GM18498 (cell line): ENCODE data around the gene KMT2A.
"Not testable (repeated sequence)": the region's sequence is repeated elsewhere in the genome, so short reads cannot be mapped to it uniquely, and the experiment has no call there.

Experiments
- ATAC-seq: cut with Tn5 transposase; IDR thresholded peaks from one replicate; pipeline ENCODE4 v1.9.1; 2021; ENCODE audit warnings: mild to moderate bottlenecking, moderate library complexity; ENCODE audit not compliant: unreplicated experiment

KMT2A gene

DNA sequence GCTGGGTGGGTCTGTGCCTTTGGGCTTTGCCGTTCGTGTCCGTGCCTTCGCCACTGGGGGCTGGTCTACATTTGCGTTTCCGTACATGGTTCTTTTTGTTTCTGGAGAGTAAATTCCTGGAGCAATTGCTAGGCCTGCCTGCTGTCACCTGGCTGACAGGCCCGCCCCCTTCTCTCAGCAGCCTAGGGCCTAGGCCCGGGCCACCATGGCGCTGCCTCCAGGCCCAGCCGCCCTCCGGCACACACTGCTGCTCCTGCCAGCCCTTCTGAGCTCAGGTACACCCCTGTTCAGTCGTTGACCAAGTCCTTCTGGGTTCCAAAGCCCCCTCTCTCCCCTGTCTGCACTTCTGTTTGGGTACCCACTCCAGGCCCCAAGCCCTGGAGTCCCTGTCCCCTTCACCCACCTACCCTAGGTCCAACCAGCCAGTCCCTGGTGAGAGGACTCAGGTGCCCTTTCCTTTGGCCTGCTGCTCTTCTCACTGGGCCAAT is 95.3 kb downstream of the KMT2A start:
- ATAC-seq: no peak

DNA sequence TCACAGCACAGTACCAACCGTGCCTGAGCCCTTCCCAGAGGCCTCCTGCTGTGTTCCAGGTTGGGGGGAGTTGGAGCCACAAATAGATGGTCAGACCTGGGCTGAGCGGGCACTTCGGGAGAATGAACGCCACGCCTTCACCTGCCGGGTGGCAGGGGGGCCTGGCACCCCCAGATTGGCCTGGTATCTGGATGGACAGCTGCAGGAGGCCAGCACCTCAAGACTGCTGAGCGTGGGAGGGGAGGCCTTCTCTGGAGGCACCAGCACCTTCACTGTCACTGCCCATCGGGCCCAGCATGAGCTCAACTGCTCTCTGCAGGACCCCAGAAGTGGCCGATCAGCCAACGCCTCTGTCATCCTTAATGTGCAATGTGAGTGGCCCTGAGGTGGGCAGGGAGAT is 95.8 kb downstream of the KMT2A start:
- ATAC-seq: no peak

DNA sequence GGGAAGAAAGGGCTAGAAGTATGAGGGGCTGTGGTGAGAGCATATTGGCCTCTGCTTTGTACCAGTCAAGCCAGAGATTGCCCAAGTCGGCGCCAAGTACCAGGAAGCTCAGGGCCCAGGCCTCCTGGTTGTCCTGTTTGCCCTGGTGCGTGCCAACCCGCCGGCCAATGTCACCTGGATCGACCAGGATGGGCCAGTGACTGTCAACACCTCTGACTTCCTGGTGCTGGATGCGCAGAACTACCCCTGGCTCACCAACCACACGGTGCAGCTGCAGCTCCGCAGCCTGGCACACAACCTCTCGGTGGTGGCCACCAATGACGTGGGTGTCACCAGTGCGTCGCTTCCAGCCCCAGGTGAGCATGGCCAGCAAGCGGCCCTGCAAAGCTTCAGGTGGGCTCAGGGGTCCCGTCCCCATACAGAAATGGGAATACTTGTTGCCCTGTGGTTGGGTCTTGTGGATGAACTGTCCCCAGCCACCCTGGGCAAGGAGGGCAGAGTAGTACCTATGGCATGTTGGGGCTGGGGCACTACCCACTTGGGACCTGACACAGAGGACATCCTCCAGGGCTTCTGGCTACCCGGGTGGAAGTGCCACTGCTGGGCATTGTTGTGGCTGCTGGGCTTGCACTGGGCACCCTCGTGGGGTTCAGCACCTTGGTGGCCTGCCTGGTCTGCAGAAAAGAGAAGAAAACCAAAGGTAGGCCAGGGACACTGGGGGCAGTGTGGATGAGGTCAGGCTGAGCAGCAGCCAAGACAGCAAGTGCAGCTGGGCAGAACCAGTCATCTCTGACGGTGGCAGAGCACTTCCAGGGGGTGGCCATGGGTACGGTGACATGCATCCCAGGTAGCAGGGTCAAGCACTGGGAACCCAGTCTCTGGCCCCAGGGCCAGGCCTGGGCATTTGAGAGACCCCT is 96.8 kb downstream of the KMT2A start:
- ATAC-seq: no peak

DNA sequence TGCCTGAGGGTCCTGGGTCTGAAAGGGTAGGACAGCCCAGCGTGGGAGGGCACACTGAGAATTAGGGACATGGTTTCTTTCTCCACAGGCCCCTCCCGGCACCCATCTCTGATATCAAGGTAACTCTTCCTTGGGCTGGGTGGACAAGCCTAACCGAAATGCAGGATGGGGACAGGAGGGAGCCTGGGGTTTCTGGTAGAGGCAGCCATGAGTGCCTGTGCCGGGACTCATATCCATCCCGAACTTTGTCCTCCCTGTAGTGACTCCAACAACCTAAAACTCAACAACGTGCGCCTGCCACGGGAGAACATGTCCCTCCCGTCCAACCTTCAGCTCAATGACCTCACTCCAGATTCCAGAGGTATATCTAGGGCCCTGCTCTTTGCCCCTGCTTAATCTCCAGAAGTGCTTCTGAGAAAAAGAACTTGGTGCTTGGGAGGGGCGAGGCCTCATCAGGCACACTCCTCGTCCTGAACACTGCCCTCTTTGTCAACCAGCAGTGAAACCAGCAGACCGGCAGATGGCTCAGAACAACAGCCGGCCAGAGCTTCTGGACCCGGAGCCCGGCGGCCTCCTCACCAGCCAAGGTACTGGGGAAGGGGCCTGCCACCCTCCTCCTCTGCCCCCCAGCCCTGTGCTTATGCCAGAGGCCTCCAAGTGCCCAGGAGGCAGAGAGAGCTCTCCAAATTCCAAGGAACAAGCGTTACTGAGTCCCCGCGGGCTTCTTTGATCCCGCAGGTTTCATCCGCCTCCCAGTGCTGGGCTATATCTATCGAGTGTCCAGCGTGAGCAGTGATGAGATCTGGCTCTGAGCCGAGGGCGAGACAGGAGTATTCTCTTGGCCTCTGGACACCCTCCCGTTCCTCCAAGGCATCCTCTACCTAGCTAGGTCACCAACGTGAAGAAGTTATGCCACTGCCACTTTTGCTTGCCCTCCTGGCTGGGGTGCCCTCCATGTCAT is 97.8 kb downstream of the KMT2A start:
- ATAC-seq: no peak

DNA sequence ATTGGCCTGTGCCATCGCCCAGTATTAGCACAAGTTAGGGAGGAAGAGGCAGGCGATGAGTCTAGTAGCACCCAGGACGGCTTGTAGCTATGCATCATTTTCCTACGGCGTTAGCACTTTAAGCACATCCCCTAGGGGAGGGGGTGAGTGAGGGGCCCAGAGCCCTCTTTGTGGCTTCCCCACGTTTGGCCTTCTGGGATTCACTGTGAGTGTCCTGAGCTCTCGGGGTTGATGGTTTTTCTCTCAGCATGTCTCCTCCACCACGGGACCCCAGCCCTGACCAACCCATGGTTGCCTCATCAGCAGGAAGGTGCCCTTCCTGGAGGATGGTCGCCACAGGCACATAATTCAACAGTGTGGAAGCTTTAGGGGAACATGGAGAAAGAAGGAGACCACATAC is 99.0 kb downstream of the KMT2A start:
- no peak for ATAC-seq

DNA sequence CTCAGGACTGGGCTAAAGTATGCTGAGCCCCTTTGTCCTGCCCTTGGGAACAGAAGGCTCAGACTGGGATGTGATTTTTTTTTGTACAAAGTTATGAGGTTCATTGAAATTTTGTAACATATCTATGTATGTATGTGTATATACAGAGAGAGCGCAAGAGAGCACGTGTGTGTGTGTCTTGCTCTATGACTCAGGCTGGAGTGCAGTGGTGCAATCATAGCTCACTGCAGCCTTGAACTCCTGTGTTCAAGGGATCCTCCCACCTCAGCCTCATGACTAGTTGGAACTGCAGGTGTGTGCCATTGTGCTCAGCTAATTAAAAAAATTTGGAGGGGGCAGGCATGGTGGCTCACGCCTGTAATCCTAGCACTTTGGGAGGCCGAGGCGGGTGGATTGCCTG is 100.4 kb downstream of the KMT2A start:
- ATAC-seq: no peak

DNA sequence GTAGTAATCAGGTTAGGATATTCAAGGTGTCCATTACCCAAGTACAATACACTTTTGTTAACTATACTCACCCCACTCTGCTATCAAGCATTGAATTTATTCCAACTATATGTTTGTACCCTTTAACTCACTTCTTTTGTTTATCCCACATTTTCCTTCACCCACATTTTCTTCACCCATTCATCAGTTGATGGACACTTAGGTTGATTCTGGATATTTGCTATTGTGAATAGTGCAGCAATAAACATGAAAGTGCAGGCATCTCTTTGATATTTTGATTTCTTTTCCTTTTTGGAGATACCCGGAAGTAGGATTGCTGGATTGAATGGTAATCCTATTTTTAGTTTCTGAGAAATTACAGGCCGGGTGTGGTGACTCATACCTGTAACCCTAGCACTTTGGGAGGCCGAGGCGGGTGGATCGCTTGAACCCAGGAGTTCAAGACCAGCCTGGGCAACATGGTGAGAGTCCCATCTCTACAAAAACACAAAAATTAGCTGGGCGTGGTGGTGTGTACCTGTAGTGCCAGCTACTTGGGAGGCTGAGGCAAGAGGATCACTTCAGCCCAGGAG is 101.2 kb downstream of the KMT2A start:
- ATAC-seq: no peak

DNA sequence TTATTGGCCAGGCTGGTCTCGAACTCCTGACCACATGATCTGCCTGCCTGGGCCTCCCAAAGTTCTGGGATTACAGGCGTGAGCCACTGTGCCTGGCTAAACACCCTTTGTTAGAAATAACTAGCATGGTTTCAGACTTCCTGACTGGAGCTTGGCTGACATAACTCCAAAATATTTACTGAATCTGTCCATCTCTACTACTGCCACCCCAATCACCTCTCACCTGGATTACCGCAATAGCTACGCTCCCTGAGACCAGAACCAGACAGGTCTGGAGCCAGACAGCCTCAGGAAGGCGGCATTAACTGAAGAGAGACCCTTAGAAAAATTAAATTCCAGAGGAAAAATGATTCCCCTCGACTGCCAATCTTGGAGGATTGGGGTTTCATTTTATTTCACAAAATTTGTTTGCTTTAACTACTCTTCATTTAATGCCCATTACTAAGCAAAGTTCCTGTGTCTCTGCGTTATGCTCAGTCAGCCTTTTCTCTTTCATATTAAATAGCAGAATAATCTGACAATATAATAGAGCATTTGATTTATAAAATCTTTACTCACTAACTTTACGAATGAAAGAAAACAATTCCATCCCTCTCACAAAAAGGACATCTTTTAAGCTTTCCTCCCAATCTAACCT is 107.8 kb downstream of the KMT2A start:
- no peak for ATAC-seq

DNA sequence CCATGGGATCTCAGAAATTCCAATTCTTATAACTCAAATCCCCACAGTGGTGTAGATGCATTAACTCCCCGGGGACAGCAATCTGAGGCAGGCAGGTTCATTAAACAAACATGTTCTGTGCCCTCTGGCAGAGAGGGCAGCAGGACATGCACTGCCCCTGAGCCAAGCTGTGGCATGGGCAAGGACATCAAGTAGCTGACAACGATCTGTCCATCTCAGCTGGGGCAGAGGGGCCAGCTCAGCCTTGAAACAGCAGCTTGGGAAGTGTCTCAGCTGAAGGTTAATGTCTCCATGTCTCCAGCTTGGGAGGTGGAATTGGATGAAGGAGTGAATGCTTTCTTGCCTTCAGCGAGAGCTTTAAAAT is 108.3 kb downstream of the KMT2A start:
- no peak for ATAC-seq

DNA sequence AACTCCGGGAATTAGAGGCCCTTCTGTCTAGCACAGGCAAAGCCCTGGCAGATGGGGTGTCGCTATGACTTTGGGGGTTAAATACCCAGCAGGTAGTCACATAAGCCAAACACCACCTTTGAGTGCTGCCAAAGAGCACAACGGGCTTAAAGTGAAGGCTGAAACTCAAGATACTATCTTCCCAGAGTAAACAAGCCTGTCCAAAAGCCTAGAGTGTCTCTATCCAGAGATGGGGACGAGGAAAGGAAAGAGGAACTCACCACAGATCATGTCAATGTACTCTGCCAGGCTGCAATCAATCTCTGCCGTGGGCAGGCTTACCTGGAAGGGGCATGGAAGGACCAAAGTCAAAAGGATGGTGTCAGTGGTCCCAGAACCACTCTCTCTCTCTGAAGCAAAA is 109.2 kb downstream of the KMT2A start:
- no peak for ATAC-seq

DNA sequence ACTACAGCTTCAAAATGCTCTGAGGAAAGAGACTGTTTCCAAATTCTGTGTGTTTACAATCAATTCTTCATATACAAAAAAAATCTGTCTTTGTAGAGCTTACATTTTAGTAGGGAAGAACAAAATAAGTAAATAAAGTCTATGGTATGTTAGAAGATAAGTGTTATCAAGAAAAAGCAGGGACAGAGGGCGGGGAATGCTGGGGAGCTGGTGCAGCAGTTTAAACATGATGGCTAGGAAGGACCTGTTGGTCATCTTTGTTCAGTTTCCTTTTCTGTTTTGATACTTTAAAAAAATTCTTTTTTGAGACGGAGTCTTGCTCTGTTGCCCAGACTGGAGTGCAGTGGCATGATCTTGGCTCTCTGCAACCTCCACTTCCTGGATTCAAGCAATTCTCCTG is 110.8 kb downstream of the KMT2A start:
- ATAC-seq: no peak

DNA sequence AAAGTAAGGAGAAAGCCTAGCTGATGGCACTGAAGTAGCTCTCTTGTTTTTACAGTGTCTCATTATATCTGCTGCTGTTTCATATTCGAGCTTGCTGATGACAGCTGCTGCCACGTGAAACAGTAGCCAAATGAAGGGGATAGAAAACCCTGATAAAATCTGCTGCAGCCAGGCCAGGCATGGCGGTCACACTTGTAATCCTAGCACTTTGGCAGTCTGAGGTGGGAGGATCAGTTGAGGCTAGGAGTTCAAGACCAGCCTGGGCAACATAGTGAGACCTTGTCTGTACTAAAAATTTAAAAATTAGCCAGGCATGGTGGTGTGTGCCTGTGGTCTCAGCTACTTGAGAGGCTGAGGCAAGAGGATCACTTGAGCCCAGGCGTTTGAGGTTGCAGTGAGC is 116.0 kb downstream of the KMT2A start:
- ATAC-seq: no peak

DNA sequence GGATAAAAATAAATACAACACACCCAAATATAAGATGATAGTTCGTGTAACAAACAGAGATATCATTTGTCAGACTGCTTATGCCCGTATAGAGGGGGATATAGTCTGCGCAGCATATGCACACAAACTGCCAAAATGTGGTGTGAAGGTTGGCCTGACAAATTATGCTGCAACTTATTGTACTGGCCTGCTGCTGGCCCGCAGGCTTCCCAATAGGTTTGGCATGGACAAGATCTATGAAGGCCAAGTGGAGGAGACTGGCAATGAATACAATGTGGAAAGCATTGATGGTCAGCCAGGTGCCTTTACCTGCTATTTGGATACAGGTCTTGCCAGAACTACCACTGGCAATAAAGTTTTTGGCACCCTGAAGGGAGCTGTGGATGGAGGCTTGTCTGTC is 124.5 kb downstream of the KMT2A start:
- no peak for ATAC-seq

DNA sequence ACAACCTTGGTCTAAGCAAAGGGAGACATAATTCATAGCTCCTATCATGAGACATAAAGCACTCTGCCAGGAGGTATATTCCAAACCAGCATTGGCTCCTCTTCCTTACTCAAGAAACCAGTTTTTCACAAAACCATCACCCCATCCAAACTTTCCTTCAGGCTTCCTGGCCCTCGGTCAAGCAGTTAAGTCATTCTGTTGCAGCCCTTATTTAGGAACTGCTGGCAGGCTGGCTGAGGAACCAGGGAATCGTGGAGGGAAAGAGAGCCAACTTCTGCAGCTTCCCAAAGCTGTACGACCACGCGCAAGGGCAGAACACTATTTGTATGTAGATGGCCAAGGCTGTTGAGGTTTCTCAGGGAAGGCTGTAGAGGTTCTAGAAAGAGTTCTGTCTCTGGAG is 128.8 kb downstream of the KMT2A start:
- ATAC-seq: no peak

DNA sequence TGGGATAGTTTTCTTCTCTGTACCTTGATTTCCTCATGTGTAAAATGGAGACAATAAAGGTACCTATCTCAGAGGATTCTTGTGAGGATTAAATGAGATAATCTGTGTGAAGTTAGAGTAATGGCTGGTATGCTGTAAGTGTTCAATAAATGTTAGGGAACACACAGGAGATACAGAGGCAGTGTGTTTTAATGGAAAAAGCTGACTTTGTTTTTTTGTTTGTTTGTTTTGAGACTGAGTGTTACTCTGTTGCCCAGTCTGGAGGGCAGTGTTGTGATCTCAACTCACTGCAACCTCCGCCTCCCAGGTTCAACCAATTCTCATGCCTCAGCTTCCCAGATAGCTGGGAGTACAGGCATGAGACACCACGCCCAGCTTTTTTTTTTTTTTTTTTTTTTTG is 133.4 kb downstream of the KMT2A start:
- no peak for ATAC-seq

DNA sequence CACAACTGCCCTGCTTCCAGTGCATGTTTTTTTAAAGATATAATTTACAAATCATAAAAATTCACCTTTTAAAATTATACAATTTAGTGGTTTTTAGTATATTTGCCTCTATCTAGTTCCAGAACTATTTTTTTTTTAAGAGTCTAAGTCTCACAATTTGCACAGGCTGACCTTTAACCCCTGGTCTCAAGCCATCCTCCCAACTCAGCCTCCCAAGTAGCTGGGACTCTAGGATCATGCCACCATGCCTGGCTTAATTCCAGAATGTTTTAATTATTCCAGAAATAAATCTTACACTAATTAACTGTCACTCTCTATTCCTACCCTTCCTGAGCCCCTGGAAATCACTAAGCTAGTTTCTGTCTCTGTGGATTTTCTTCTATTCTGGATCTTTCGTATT is 134.5 kb downstream of the KMT2A start:
- ATAC-seq: no peak

DNA sequence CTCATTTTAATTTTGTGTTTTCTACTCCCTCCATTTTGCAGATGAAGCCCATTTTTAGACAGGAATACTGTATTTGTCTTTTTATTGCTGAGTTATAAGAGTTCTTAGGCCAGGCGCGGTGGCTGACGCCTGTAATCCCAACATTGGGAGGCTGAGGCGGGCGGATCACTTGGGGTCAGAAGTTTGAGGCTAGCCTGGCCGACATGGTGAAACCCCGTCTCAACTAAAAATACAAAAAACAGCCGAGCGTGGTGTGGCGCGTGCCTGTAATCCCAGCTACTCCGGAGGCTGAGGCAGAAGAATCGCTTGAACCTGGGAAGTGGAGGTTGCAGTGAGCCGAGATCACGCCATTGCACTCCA is 135.4 kb downstream of the KMT2A start:
- ATAC-seq: not testable (repeated sequence)

DNA sequence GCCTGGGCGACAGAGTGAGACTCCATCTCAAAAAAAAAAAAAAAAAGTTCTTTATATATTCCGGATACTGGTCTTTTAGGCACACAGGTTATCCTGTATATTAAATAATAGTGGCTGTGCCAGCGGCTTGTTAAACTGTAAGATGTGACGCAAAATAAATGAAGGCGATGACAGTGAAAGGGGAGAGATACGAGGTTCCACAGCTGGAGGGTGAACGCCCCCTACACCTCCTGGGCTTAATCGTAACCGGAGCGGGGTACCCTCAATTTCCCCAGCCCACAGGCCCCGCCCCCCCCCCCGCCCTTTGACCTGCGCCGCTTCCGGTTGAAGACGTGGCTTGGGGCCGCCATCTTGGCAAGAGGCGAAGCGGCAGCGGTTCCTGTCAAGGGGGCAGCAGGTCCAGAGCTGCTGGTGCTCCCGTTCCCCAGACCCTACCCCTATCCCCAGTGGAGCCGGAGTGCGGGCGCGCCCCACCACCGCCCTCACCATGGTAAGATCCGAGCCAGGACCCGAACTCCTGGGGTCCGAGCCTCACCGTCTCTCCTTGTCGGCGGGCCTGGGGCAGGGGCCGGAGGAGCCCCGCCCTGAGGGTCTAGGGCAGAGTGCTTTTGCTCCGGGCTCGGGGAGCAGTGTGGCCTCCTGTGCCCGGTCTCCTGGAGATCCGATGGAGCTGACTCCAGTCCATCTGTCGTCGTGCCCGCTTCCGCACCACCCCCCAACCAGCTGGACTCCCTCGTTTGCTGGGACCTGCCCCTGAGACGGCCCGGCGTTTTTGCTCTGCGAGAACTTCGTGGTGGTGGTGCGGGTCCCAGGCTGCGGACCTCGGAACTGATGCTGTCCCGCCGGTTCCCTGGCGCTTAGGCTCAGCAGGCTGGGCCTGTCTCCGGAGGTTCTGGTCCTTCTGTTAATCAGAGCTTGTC is 136.0 kb downstream of the KMT2A start, which contains the start of gene ARCN1:
Gene ARCN1, plus strand, starts transcription at position 349 of the 920 bp plus-strand sequence. Its CDS starts 139 bp downstream, at position 488.
- peak; percentile 78 for ATAC-seq

DNA sequence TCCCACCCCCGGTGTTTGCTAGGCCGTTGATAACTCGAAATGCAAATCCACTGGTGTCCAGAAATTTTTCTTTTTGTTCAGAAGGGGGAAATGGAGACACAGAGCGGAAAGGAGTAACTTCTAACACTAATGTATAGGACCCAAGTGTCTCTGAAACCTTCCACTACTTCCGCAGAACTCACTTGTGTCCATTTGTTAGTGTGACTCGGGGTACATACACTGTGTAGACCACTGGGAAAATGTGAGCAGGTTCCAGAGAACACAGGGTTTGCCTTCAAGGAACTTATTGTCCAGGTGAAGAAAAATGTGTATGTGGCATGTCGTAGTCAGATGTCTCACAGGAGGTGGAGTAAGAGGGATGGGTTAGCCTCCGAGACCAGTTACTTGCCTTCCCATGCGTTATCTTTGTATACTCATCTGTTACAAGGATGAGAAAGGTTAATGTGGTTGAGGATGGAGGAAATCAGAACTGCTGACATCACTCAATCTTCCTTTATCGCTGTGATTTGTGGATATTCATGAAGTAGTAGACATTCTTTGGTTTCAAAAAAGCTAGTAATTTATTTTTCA is 136.8 kb downstream of the KMT2A start:
- peak; percentile 33 for ATAC-seq
